ENCODE data around the gene GTF3C5. TPM values are rescaled to one million over a fixed set of nuclear protein-coding genes. Genes with fewer than 3 reads are reported as not detected.
"Not testable (repeated sequence)": the region's sequence is repeated elsewhere in the genome, so short reads cannot be mapped to it uniquely, and the experiment has no call there.

Gene GTF3C5
- total RNA-seq, 2 experiments from 2014 or later = 81.3 to 84.5 TPM

- POLR2A ChIA-PET = no interaction called here
- CTCF ChIA-PET = no interaction called here
- intact Hi-C loops (cut with DNase I, micrococcal nuclease) = no loop called here
Measured at GRCh38 chr9:132989414-132989996, 41.3 kb upstream of the GTF3C5 start.

GRCh38 chr9:132989998-132990557, 40.7 kb upstream of the GTF3C5 start:
- intact Hi-C loops (cut with DNase I, micrococcal nuclease); POLR2A ChIA-PET; H3K36me3 Mint-ChIP-seq (ENCODE audit: low read depth); H3K9me3 Mint-ChIP-seq (ENCODE audit: low read depth); H3K27ac Mint-ChIP-seq; H3K4me3 Mint-ChIP-seq; CTCF ChIA-PET; H3K4me1 Mint-ChIP-seq: not testable (repeated sequence)
- DNase-seq (peak; percentile 36), ATAC-seq (peak; percentile 62)
- peaks cover 31% of the 10 kb centered on the region for H3K27me3 Mint-ChIP-seq

More at GRCh38 chr9:132989414-132989996, 41.3 kb upstream of the GTF3C5 start:
- Mint-ChIP-seq H3K4me1 (no peaks in the 10 kb centered on the region), H3K27ac (no peak overlapping the region), H3K27me3 (peaks cover 27% of the 10 kb centered on the region), H3K36me3 (ENCODE audit: low read depth) (no peaks in the 10 kb centered on the region), H3K4me3 (no peak overlapping the region), H3K9me3 (ENCODE audit: low read depth) (no peaks in the 10 kb centered on the region)
- ATAC-seq (no peak), DNase-seq (no peak)

GRCh38 chr9:132990781-132991180, 40.0 kb upstream of the GTF3C5 start:
- no peak overlapping the region for H3K27ac Mint-ChIP-seq
- H3K36me3 Mint-ChIP-seq (ENCODE audit: low read depth) = no peaks in the 10 kb centered on the region
- POLR2A ChIA-PET = no interaction called here
- peaks cover 29% of the 10 kb centered on the region for H3K27me3 Mint-ChIP-seq
- DNase-seq = no peak
- no peaks in the 10 kb centered on the region for H3K4me1 Mint-ChIP-seq
- intact Hi-C loops (cut with DNase I, micrococcal nuclease) = no loop called here
- no peak for ATAC-seq
- CTCF ChIA-PET = interaction anchor here (0.5 to 2.2 kb wide), 3 partner anchors 17 to 195 kb away, joined by 3 to 11 read pairs (median 3); no protein-coding TSS in a partner anchor
- H3K9me3 Mint-ChIP-seq (ENCODE audit: low read depth) = no peaks in the 10 kb centered on the region
- no peak overlapping the region for H3K4me3 Mint-ChIP-seq

GRCh38 chr9:132991351-132992300, 39.2 kb upstream of the GTF3C5 start:
- Mint-ChIP-seq H3K4me3 (no peak overlapping the region), H3K4me1 (no peaks in the 10 kb centered on the region), H3K9me3 (ENCODE audit: low read depth) (no peaks in the 10 kb centered on the region), H3K27me3 (peaks cover 26% of the 10 kb centered on the region), H3K36me3 (ENCODE audit: low read depth) (no peaks in the 10 kb centered on the region), H3K27ac (no peak overlapping the region)
- ChIA-PET POLR2A (no interaction called here), CTCF (interaction anchor here (0.6 to 2.2 kb wide), 3 partner anchors 13 to 194 kb away, joined by 3 to 11 read pairs (median 4); partner anchors contain the start of gene GFI1B)
- intact Hi-C loops (cut with DNase I, micrococcal nuclease) = no loop called here
- DNase-seq = no peak
- no peak for ATAC-seq

- Mint-ChIP-seq H3K4me3 (no peak overlapping the region), H3K27me3 (peaks cover 22% of the 10 kb centered on the region), H3K4me1 (no peaks in the 10 kb centered on the region), H3K27ac (no peak overlapping the region), H3K36me3 (ENCODE audit: low read depth) (no peaks in the 10 kb centered on the region), H3K9me3 (ENCODE audit: low read depth) (no peaks in the 10 kb centered on the region)
- intact Hi-C loops (cut with DNase I, micrococcal nuclease) = no loop called here
- ChIA-PET POLR2A (no interaction called here), CTCF (interaction anchor here (1.0 kb wide), 1 partner anchor 29 kb away, joined by 3 read pairs; no protein-coding TSS in a partner anchor)
- DNase-seq = no peak
- ATAC-seq = no peak
Measured at GRCh38 chr9:132993511-132993939, 37.3 kb upstream of the GTF3C5 start.

GRCh38 chr9:132994410-132995120, 36.2 kb upstream of the GTF3C5 start:
- Mint-ChIP-seq H3K27me3 (peaks cover 21% of the 10 kb centered on the region), H3K4me1 (no peaks in the 10 kb centered on the region), H3K4me3 (no peak overlapping the region), H3K9me3 (ENCODE audit: low read depth) (no peaks in the 10 kb centered on the region), H3K36me3 (ENCODE audit: low read depth) (no peaks in the 10 kb centered on the region), H3K27ac (no peak overlapping the region)
- DNase-seq (no peak), ATAC-seq (no peak)
- POLR2A ChIA-PET = no interaction called here
- CTCF ChIA-PET = interaction anchor here (0.9 kb wide), 1 partner anchor 8 kb away, joined by 3 read pairs; no protein-coding TSS in a partner anchor
- intact Hi-C loops (cut with DNase I, micrococcal nuclease) = no loop called here

GRCh38 chr9:132995121-132995420, 35.7 kb upstream of the GTF3C5 start:
- intact Hi-C loops (cut with DNase I, micrococcal nuclease) = no loop called here
- H3K9me3 Mint-ChIP-seq (ENCODE audit: low read depth) = no peaks in the 10 kb centered on the region
- DNase-seq (no peak), ATAC-seq (no peak)
- no peak overlapping the region for H3K27ac Mint-ChIP-seq
- H3K4me3 Mint-ChIP-seq = no peak overlapping the region
- ChIA-PET CTCF (interaction anchor here (0.6 to 0.9 kb wide), 2 partner anchors 8 to 186 kb away, joined by 3 read pairs; no protein-coding TSS in a partner anchor), POLR2A (no interaction called here)
- H3K4me1 Mint-ChIP-seq = no peaks in the 10 kb centered on the region
- peaks cover 23% of the 10 kb centered on the region for H3K27me3 Mint-ChIP-seq
- no peaks in the 10 kb centered on the region for H3K36me3 Mint-ChIP-seq (ENCODE audit: low read depth)

GRCh38 chr9:132995879-132996278, 34.9 kb upstream of the GTF3C5 start:
- DNase-seq (no peak), ATAC-seq (no peak)
- no peak overlapping the region for H3K27ac Mint-ChIP-seq
- no peaks in the 10 kb centered on the region for H3K36me3 Mint-ChIP-seq (ENCODE audit: low read depth)
- no peaks in the 10 kb centered on the region for H3K9me3 Mint-ChIP-seq (ENCODE audit: low read depth)
- ChIA-PET POLR2A (no interaction called here), CTCF (no interaction called here)
- intact Hi-C loops (cut with DNase I, micrococcal nuclease) = no loop called here
- H3K4me3 Mint-ChIP-seq = no peak overlapping the region
- H3K27me3 Mint-ChIP-seq = peaks cover 27% of the 10 kb centered on the region
- H3K4me1 Mint-ChIP-seq = no peaks in the 10 kb centered on the region

GRCh38 chr9:132996526-132996925, 34.3 kb upstream of the GTF3C5 start:
- Mint-ChIP-seq H3K9me3 (ENCODE audit: low read depth) (no peaks in the 10 kb centered on the region), H3K27ac (no peak overlapping the region), H3K36me3 (ENCODE audit: low read depth) (no peaks in the 10 kb centered on the region), H3K4me1 (no peaks in the 10 kb centered on the region), H3K4me3 (no peak overlapping the region), H3K27me3 (peaks cover 27% of the 10 kb centered on the region)
- POLR2A ChIA-PET = no interaction called here
- CTCF ChIA-PET = no interaction called here
- DNase-seq (no peak), ATAC-seq (no peak)
- intact Hi-C loops (cut with DNase I, micrococcal nuclease) = no loop called here

- intact Hi-C loops (cut with DNase I, micrococcal nuclease) = no loop called here
- Mint-ChIP-seq H3K27me3 (peaks cover 28% of the 10 kb centered on the region), H3K27ac (no peak overlapping the region), H3K36me3 (ENCODE audit: low read depth) (no peaks in the 10 kb centered on the region), H3K9me3 (ENCODE audit: low read depth) (no peaks in the 10 kb centered on the region), H3K4me1 (no peaks in the 10 kb centered on the region), H3K4me3 (no peak overlapping the region)
- DNase-seq = no peak
- POLR2A ChIA-PET = no interaction called here
- no peak for ATAC-seq
- CTCF ChIA-PET = no interaction called here
Measured at GRCh38 chr9:132997591-132997990, 33.2 kb upstream of the GTF3C5 start.

- H3K4me3 Mint-ChIP-seq; H3K36me3 Mint-ChIP-seq (ENCODE audit: low read depth); H3K9me3 Mint-ChIP-seq (ENCODE audit: low read depth); ATAC-seq; H3K4me1 Mint-ChIP-seq; POLR2A ChIA-PET; CTCF ChIA-PET; intact Hi-C loops (cut with DNase I, micrococcal nuclease); H3K27ac Mint-ChIP-seq; DNase-seq: not testable (repeated sequence)
- H3K27me3 Mint-ChIP-seq = peaks cover 29% of the 10 kb centered on the region
Measured at GRCh38 chr9:132998221-132998620, 32.6 kb upstream of the GTF3C5 start.

Data from activated CD4-positive, alpha-beta T cell treated with anti-CD3 and anti-CD28 coated beads for 36 hours (primary cell).